KMS-11 (cell line): ENCODE data around the gene ADAM30.
"Not testable (repeated sequence)": the region's sequence is repeated elsewhere in the genome, so short reads cannot be mapped to it uniquely, and the experiment has no call there.

ENCODE experiments used
- H2AFZ ChIP-seq: fragments of 200-600 bp; sonication (generic); 2 replicates; pipeline ENCODE4 v1.6.1; 2016; ENCODE audit warnings: antibody characterized with exemption, mixed run types, low read depth
- H3K27ac ChIP-seq: fragments of 200-600 bp; sonication (generic); 2 replicates; pipeline ENCODE4 v1.6.1; 2016; ENCODE audit warnings: mild to moderate bottlenecking, mixed run types
- H3K27me3 ChIP-seq: fragments of 200-600 bp; sonication (generic); 2 replicates; pipeline ENCODE4 v1.6.1; 2017; ENCODE audit warnings: mild to moderate bottlenecking, low read depth, mixed run types, moderate library complexity; ENCODE audit not compliant: insufficient read depth
- H3K36me3 ChIP-seq: fragments of 200-600 bp; sonication (generic); 2 replicates; pipeline ENCODE4 v1.6.1; 2017; ENCODE audit warnings: mild to moderate bottlenecking, mixed run types; ENCODE audit not compliant: insufficient read depth
- H3K4me1 ChIP-seq: fragments of 200-600 bp; sonication (generic); 2 replicates; pipeline ENCODE4 v1.6.1; 2016; ENCODE audit warnings: mild to moderate bottlenecking, low read depth, mixed run types; ENCODE audit not compliant: poor library complexity, severe bottlenecking
- H3K4me2 ChIP-seq: fragments of 200-600 bp; sonication (generic); 2 replicates; pipeline ENCODE4 v1.7.0; 2016; ENCODE audit warnings: mild to moderate bottlenecking, mixed run types
- H3K4me3 ChIP-seq: fragments of 200-600 bp; sonication (generic); IDR thresholded peaks from 2 replicates; pipeline ENCODE4 v1.6.1; 2017; ENCODE audit warnings: low read depth, low read length, mixed read lengths; ENCODE audit not compliant: insufficient read depth
- H3K79me2 ChIP-seq: fragments of 200-600 bp; sonication (generic); 2 replicates; pipeline ENCODE4 v1.6.1; 2016; ENCODE audit warnings: low read depth, mixed run types; ENCODE audit not compliant: insufficient read depth
- H3K9ac ChIP-seq: fragments of 200-600 bp; sonication (generic); 2 replicates; pipeline ENCODE4 v1.6.1; 2016; ENCODE audit warnings: mild to moderate bottlenecking, mixed run types
- H4K20me1 ChIP-seq: fragments of 200-600 bp; sonication (generic); 2 replicates; pipeline ENCODE4 v1.6.1; 2016; ENCODE audit warnings: mild to moderate bottlenecking, mixed run types; ENCODE audit not compliant: insufficient read depth
- CTCF ChIP-seq: fragments of 200-600 bp; sonication (generic); conservative IDR thresholded peaks from 2 replicates; pipeline ENCODE4 v1.6.1; 2017; ENCODE audit warnings: low read depth, mild to moderate bottlenecking, antibody characterized with exemption, low read length, moderate library complexity, mixed read lengths

Gene ADAM30

DNA sequence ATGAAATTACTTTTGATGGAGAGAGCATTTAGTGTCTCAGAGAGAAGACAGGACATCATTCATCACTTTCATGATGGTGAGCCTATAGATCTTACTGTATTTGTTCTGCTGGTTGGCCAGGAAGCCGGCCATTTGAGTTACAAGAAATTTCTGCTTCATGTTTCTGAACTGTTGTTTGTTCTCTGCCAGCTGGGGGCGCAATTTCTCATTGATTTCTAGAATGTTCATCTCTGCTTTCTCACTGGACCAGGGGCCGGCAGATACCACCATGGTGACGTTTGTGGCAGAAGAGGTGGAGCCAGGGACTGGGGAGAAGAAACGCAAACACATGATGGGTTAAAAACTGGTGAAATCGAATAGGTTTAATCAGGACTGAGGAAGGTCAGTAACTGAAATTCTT, 52.1 kb downstream of the ADAM30 start:
- 0 out of 2 replicates have a peak, but pooled peaks have one; percentile 23 for TF ChIP-seq CTCF
- not testable (repeated sequence) for H3K79me2 ChIP-seq, H3K4me2 ChIP-seq, H3K4me1 ChIP-seq, H3K36me3 ChIP-seq, H3K9ac ChIP-seq, H3K27ac ChIP-seq, H3K4me3 ChIP-seq, H2AFZ ChIP-seq, H4K20me1 ChIP-seq, H3K27me3 ChIP-seq
